PFSK-1 (cell line): ENCODE results near the gene POP4.

Experiments
- FOXP2 ChIP-seq: optimal IDR thresholded peaks from 2 replicates; pipeline ENCODE3; 2011; ENCODE audit warnings: borderline replicate concordance, control low read depth, inconsistent platforms; ENCODE audit not compliant: insufficient read depth; ENCODE audit errors: extremely low read length, extremely low read depth
- POLR2AphosphoS5 ChIP-seq: IDR thresholded peaks from 2 replicates; pipeline ENCODE4 v1.6.1; 2012; ENCODE audit warnings: low read depth, mild to moderate bottlenecking, control low read depth, low read length, moderate library complexity
- REST ChIP-seq, 2 experiments: IDR thresholded peaks; 2 replicates each; pipeline versions ENCODE4 v1.6.1 to v1.8.0; 2011 to 2012; ENCODE audit warnings: low read depth in 2 of 2, low read length in 2 of 2, control low read depth in 1 of 2, inconsistent platforms in 1 of 2, mild to moderate bottlenecking in 1 of 2, moderate library complexity in 1 of 2; ENCODE audit not compliant: insufficient read depth in 1 of 2
- SIN3A ChIP-seq: IDR thresholded peaks from 2 replicates; pipeline ENCODE4 v1.6.1; 2012; ENCODE audit warnings: mild to moderate bottlenecking, low read length, moderate library complexity, borderline replicate concordance; ENCODE audit not compliant: insufficient read depth
- TAF1 ChIP-seq: IDR thresholded peaks from 2 replicates; pipeline ENCODE4 v1.6.1; 2012; ENCODE audit warnings: low read length, control low read depth, borderline replicate concordance; ENCODE audit not compliant: insufficient read depth

Gene POP4

GRCh38 chr19:29577649-29577963, 28.5 kb upstream of the POP4 start:
- no peak for TF ChIP-seq TAF1

GRCh38 chr19:29578349-29578748, 27.7 kb upstream of the POP4 start:
- TF ChIP-seq POLR2AphosphoS5: no peak
- TF ChIP-seq REST (IDR thresholded peaks at IDR 0.05; ENCODE audit: insufficient read depth in 1 of 2, low read depth in 2 of 2, low read length in 2 of 2): no peak
- TF ChIP-seq TAF1: no peak
- TF ChIP-seq FOXP2: no peak
- TF ChIP-seq SIN3A: no peak

- TF ChIP-seq SIN3A (no peak), FOXP2 (no peak), POLR2AphosphoS5 (no peak), TAF1 (no peak), REST (IDR thresholded peaks at IDR 0.05; ENCODE audit: insufficient read depth in 1 of 2, low read depth in 2 of 2, low read length in 2 of 2) (no peak)
Observed at GRCh38 chr19:29579308-29579910, 26.7 kb upstream of the POP4 start.

- TF ChIP-seq REST (IDR thresholded peaks at IDR 0.05; ENCODE audit: insufficient read depth in 1 of 2, low read depth in 2 of 2, low read length in 2 of 2) (no peak), FOXP2 (no peak), TAF1 (no peak), POLR2AphosphoS5 (no peak), SIN3A (no peak)
Observed at GRCh38 chr19:29581398-29581797, 24.7 kb upstream of the POP4 start.

GRCh38 chr19:29583196-29583999, 22.7 kb upstream of the POP4 start:
- no peak for TF ChIP-seq SIN3A
- TF ChIP-seq REST (IDR thresholded peaks at IDR 0.05; ENCODE audit: insufficient read depth in 1 of 2, low read depth in 2 of 2, low read length in 2 of 2): no peak
- TF ChIP-seq POLR2AphosphoS5: no peak
- TF ChIP-seq TAF1: no peak
- no peak for TF ChIP-seq FOXP2
